ENCODE results near the gene IL16. TPM values are rescaled to one million over a fixed set of nuclear protein-coding genes. Genes with fewer than 3 reads are reported as not detected.

Gene IL16
- total and polyA plus RNA-seq, 2 donors (not counting 1 experiment from before 2014, with no cell fraction given) = 181 to 287 TPM

DNA sequence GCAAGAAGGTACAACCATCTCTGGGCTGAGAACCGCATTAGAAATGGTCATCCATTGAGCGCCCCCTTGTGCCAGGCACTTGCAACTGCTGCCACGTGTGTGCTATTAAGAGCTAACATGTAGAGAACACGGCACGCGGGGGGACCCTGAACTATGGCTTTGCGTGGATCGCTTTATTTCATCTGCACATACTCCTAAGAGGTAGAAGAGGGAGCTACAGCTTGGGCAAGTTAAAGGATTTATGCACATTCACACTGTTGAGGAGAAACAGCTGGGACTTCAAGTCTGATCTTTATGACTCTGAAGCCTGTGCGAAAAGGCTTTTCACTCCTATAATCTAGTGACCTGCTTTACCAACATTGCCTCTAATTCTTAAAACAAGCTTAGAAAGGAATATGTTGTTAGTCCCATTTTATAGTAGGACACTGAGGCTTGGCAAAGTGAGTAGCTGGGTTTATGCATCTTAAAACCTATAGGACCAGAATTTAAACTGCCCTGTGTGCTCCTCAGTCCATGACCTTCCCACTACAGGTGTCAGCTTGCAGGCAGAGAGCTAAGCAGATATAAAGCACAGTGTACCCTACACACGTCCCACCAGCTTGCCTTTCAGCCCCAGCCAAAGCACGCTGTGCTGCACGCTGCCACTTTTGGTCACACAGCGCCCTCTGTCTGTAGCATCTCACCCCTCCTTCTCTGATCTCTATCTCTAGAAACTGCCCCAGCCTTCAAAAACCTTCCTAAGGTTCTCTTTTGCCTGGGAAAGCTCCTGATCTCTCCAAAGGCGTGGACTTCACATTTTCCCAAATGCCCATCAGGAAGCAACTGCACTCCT lies 69.5 kb downstream of the IL16 start:
- Histone ChIP-seq H3K4me1 (ENCODE audit: control insufficient read depth in 2 of 2, insufficient read depth in 2 of 2, low read length in 2 of 2) (peaks cover 14 to 20% of the 10 kb centered on the region in 2 donors), H4K20me1 (ENCODE audit: control insufficient read depth, insufficient read depth, low read length, poor library complexity, severe bottlenecking) (no peaks in the 10 kb centered on the region), H3K4me2 (replicated peaks; ENCODE audit: low read depth, low read length, poor library complexity, severe bottlenecking) (peak overlapping the region; percentile 77), H3K36me3 (replicated peaks in 1 of 2; ENCODE audit: control extremely low read depth in 1 of 2, control insufficient read depth in 1 of 2, extremely low read depth in 1 of 2, insufficient read depth in 2 of 2, low read length in 1 of 2) (no peaks in the 10 kb centered on the region), H3K27ac (ENCODE audit: low read length in 2 of 2) (no peak overlapping the region), H3K27me3 (replicated peaks in 1 of 4; ENCODE audit: control extremely low read depth in 1 of 4, control insufficient read depth in 3 of 4, insufficient read depth in 4 of 4, low read length in 3 of 4) (no peaks in the 10 kb centered on the region), H3K9ac (ENCODE audit: low read length) (peak overlapping the region; percentile 51), H3K9me3 (ENCODE audit: control extremely low read depth in 1 of 3, control insufficient read depth in 2 of 3, insufficient read depth in 1 of 3, low read length in 2 of 3) (no peaks in the 10 kb centered on the region), H2AFZ (ENCODE audit: insufficient read depth, low read depth, low read length, poor library complexity, severe bottlenecking) (peak overlapping the region; percentile 63), H3K4me3 (ENCODE audit: control extremely low read depth in 1 of 5, extremely low read depth in 1 of 5, insufficient read depth in 1 of 5, low read depth in 2 of 5, low read length in 4 of 5) (peak overlapping the region in 4 of 5 experiments; percentile 8 to 53 (median 29)), H3K79me2 (ENCODE audit: control insufficient read depth, insufficient read depth, low read length) (no peaks in the 10 kb centered on the region)
- DNase-seq = peak; percentile 84
- Mint-ChIP-seq H3K9me3 (ENCODE audit: insufficient read depth) (no peaks in the 10 kb centered on the region), H3K27ac (no peak overlapping the region), H3K4me1 (peaks cover 21% of the 10 kb centered on the region), H3K27me3 (no peaks in the 10 kb centered on the region), H3K4me3 (peak overlapping the region; percentile 84)
- intact Hi-C loops (cut with micrococcal nuclease) = loop anchor here (1.0 to 2.0 kb wide), 4 partner anchors 111 to 289 kb away; no protein-coding TSS in a partner anchor
- ChIA-PET CTCF (interaction anchor here (0.6 to 9.0 kb wide), 100 partner anchors 9 to 1784 kb away, joined by 3 to 164 read pairs (median 5); partner anchors contain the start of genes CFAP161, STARD5 and TLNRD1), POLR2A (interaction anchor here (0.8 to 1.0 kb wide), 2 partner anchors 21 to 160 kb away, joined by 3 read pairs; no protein-coding TSS in a partner anchor)
- ATAC-seq (ENCODE audit: low read depth) = peak; percentile 89
- under 1% methylated on average over 12 of the region's 14 CpGs for whole genome bisulfite sequencing (ENCODE audit: insufficient coverage)
- no peak for TF ChIP-seq EZH2 (IDR thresholded peaks at IDR 0.05; ENCODE audit: borderline replicate concordance, insufficient read depth, low read depth, low read length, poor library complexity, severe bottlenecking)
- TF ChIP-seq, protein P1, sequence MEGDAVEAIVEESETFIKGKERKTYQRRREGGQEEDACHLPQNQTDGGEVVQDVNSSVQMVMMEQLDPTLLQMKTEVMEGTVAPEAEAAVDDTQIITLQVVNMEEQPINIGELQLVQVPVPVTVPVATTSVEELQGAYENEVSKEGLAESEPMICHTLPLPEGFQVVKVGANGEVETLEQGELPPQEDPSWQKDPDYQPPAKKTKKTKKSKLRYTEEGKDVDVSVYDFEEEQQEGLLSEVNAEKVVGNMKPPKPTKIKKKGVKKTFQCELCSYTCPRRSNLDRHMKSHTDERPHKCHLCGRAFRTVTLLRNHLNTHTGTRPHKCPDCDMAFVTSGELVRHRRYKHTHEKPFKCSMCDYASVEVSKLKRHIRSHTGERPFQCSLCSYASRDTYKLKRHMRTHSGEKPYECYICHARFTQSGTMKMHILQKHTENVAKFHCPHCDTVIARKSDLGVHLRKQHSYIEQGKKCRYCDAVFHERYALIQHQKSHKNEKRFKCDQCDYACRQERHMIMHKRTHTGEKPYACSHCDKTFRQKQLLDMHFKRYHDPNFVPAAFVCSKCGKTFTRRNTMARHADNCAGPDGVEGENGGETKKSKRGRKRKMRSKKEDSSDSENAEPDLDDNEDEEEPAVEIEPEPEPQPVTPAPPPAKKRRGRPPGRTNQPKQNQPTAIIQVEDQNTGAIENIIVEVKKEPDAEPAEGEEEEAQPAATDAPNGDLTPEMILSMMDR (IDR thresholded peaks at IDR 0.05) = peak; percentile 88

DNA sequence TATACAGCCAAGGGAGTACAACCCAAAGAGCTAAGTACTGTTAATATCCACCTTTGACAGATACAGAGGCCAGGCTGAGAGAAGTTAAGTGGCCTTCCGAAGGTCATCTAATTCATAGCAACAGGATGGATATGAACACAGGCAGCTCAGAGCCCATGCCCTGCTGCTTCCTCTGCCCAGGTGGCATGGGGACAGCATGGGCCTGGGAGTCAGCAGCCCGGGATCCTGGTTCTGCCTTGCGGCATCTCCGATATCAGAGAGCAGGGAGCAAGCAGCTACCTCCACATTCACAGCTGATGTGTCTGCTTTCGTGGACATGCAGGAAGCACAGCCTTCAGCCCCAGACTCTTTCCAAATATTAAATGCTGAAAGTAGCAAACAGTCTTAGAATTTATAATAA lies 71.7 kb downstream of the IL16 start:
- DNase-seq (no peak), ATAC-seq (ENCODE audit: low read depth) (no peak)
- Mint-ChIP-seq H3K9me3 (ENCODE audit: insufficient read depth) (no peaks in the 10 kb centered on the region), H3K27ac (no peak overlapping the region), H3K4me1 (peaks cover 21% of the 10 kb centered on the region), H3K27me3 (no peaks in the 10 kb centered on the region), H3K4me3 (no peak overlapping the region)
- WGBS (ENCODE audit: insufficient coverage) = 100% methylated on average over 4 of the region's 5 CpGs
- TF ChIP-seq, protein P1 (IDR thresholded peaks at IDR 0.05) = no peak
- no peak for TF ChIP-seq EZH2 (IDR thresholded peaks at IDR 0.05; ENCODE audit: borderline replicate concordance, insufficient read depth, low read depth, low read length, poor library complexity, severe bottlenecking)
- no peaks in the 10 kb centered on the region for H3K9me3 ChIP-seq (ENCODE audit: control extremely low read depth in 1 of 3, control insufficient read depth in 2 of 3, insufficient read depth in 1 of 3, low read length in 2 of 3)
- intact Hi-C loops (cut with micrococcal nuclease) = no loop called here
- POLR2A ChIA-PET = no interaction called here
- no peak overlapping the region for H3K27ac ChIP-seq (ENCODE audit: low read length in 2 of 2)
- H4K20me1 ChIP-seq (ENCODE audit: control insufficient read depth, insufficient read depth, low read length, poor library complexity, severe bottlenecking) = no peaks in the 10 kb centered on the region
- no peak overlapping the region for H3K4me3 ChIP-seq (ENCODE audit: control extremely low read depth in 1 of 5, extremely low read depth in 1 of 5, insufficient read depth in 1 of 5, low read depth in 2 of 5, low read length in 4 of 5)
- H3K36me3 ChIP-seq (replicated peaks in 1 of 2; ENCODE audit: control extremely low read depth in 1 of 2, control insufficient read depth in 1 of 2, extremely low read depth in 1 of 2, insufficient read depth in 2 of 2, low read length in 1 of 2) = no peaks in the 10 kb centered on the region
- H3K4me2 ChIP-seq (replicated peaks; ENCODE audit: low read depth, low read length, poor library complexity, severe bottlenecking) = no peak overlapping the region
- H3K79me2 ChIP-seq (ENCODE audit: control insufficient read depth, insufficient read depth, low read length) = no peaks in the 10 kb centered on the region
- H3K27me3 ChIP-seq (replicated peaks in 1 of 4; ENCODE audit: control extremely low read depth in 1 of 4, control insufficient read depth in 3 of 4, insufficient read depth in 4 of 4, low read length in 3 of 4) = no peaks in the 10 kb centered on the region
- H2AFZ ChIP-seq (ENCODE audit: insufficient read depth, low read depth, low read length, poor library complexity, severe bottlenecking) = no peak overlapping the region
- H3K4me1 ChIP-seq (ENCODE audit: control insufficient read depth in 2 of 2, insufficient read depth in 2 of 2, low read length in 2 of 2) = peaks cover 14 to 20% of the 10 kb centered on the region in 2 donors
- CTCF ChIA-PET = interaction anchor here (0.7 to 9.0 kb wide), 11 partner anchors 9 to 812 kb away, joined by 3 to 164 read pairs (median 5); partner anchors contain the start of genes STARD5 and TLNRD1
- H3K9ac ChIP-seq (ENCODE audit: low read length) = no peak overlapping the region
